Cardiac fibroblast (primary cell): ENCODE data around the gene CHN2.

Experiments
- DNase-seq, 2 donors: peaks; one replicate each; pipeline versions ENCODE4 v3.0.0 to v3.0.0-alpha.2; 2010; ENCODE audit warnings: low read depth in 2 of 2
- H3K4me3 ChIP-seq, 2 donors: replicated peaks in 1 of 2; 1 replicate in 1 of 2; 2 replicates in 1 of 2; pipeline ENCODE4 v1.5.1; 2011; ENCODE audit warnings: low read depth in 2 of 2, low read length in 2 of 2, mild to moderate bottlenecking in 2 of 2, moderate library complexity in 1 of 2
- TF ChIP-seq, protein P1 (sequence below): IDR thresholded peaks from one replicate; pipeline ENCODE4 v1.5.1; 2011; ENCODE audit warnings: low read depth, mild to moderate bottlenecking, low read length, inconsistent platforms

The CHN2 gene

DNA sequence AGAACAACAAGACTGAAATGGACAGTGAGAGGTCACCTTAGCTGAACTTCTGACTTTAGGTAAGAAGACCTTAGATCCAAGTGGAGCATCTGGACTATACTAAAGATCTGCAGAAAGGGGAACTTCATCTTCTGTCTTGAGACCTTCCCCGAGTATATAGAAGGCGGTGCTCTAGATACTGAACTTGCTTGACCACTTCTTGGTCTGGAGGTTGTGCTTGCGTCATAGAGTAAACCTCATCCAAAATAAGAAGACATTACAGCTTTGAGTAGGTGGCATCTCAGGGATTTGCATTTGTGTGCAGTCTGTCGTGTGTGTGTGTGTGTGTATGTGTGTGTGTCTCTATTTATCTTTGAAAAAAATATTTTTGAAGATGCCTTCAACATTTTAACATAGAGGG, 157.5 kb downstream of the CHN2 start:
- TF ChIP-seq, protein P1, sequence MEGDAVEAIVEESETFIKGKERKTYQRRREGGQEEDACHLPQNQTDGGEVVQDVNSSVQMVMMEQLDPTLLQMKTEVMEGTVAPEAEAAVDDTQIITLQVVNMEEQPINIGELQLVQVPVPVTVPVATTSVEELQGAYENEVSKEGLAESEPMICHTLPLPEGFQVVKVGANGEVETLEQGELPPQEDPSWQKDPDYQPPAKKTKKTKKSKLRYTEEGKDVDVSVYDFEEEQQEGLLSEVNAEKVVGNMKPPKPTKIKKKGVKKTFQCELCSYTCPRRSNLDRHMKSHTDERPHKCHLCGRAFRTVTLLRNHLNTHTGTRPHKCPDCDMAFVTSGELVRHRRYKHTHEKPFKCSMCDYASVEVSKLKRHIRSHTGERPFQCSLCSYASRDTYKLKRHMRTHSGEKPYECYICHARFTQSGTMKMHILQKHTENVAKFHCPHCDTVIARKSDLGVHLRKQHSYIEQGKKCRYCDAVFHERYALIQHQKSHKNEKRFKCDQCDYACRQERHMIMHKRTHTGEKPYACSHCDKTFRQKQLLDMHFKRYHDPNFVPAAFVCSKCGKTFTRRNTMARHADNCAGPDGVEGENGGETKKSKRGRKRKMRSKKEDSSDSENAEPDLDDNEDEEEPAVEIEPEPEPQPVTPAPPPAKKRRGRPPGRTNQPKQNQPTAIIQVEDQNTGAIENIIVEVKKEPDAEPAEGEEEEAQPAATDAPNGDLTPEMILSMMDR = no peak
- H3K4me3 ChIP-seq = no peak overlapping the region
- DNase-seq = no peak

DNA sequence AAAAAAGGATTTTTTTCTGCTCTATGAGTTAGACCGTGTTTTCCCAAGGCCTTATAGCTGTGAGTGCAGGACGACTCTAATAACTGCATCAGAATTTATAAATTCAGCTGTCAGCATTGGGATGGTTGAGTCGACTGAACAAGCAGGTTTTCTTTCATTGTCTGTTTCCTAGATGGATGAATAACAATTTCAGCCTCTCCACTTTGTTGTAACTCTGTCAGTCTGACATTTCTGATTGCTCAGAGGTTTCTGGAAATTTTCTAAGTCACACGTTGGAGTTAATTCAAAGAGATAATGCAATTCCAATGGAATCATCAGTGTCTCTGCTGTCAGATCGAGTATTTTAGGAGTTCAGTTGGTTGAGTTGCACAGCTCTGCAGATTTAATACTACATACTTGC, 159.2 kb downstream of the CHN2 start:
- TF ChIP-seq, protein P1 = no peak
- H3K4me3 ChIP-seq = no peak overlapping the region
- no peak for DNase-seq

DNA sequence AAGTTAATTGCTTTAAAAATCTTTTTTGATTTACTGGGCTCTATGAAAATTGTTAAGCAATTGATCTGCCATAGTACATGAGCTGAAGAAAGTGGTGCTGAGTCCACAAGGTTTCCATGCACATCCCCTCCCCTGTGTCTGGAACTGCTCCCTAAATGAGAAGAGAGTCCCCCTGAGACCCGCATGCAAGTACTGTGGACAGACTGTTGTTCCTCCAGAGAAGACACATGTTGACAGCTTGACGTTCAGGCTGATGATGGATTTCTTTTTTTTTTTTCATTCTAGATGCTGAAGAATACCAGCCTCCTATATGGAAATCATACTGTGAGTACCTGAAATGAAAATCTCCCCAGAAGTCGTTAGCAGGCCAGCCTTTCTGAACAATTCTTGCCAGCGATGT, 159.8 kb downstream of the CHN2 start:
- H3K4me3 ChIP-seq = no peak overlapping the region
- DNase-seq = no peak
- TF ChIP-seq, protein P1 = no peak

DNA sequence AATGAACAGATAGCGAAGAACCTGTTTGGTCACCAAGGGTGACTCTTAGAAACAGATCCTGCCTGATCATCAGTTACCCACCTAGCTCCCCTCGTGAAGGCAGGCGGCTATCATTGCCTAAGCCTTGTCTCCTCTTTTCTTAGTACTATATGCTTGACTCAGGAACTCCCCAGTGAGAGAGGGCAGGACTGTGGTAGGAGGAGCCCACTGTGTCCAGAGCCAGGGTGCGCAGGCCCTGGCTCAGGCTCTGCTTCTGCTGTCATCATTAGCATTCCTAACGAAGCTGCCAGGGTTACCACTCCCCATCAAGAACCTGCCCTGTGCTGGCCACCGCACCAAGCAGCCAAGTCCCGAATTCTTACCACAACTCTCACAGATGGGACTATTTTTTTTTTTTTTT, 160.8 kb downstream of the CHN2 start:
- no peak for DNase-seq
- no peak overlapping the region for H3K4me3 ChIP-seq
- TF ChIP-seq, protein P1 = no peak

DNA sequence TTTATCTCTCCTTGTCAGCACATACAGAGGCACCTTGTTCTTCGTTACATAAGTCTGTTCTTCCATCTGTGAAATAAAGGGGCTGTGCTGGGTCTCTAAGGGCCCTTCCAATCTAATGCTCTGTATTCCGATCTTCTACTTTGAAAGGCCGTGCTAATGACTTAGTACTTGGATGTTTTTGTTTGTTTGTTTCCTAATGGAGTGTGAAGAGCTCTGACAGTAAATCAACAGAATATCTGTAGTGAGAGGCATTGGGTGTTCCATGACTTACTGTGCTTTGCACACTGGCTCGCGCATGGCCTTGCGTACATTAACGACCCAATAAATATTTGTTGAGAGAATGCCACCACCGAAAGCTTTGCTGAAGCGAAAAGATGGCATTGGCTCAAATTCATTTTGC, 162.1 kb downstream of the CHN2 start:
- H3K4me3 ChIP-seq = no peak overlapping the region
- DNase-seq = no peak
- TF ChIP-seq, protein P1 = no peak

DNA sequence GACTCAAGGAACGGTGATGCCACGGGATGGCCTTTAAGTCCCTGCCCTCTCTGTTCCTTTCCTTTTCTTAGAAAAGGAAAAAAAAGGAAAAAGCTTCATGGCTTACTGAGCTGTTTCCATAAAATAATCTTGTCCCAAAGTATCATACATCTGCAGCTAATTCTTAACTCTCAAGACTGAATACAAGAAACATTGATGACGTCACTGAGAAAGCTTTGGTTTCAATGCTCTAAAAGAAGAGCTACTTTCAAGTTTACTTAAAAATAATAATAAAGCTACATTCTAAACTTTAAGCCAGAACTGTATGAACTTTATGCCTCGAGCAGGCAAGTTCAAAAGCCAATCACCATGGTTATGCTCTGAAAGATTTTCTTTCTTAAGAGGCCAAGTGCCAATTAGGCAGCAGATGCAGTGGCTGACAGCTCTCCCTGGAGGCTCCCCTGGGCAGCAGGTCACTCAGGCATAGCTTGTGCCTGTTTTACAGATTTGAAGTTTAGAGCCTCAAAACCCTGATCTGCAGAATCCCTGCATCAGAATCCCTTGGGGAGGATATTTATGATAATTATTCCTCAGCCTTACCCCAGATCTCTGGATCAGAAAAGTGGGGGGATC, 165.0 kb downstream of the CHN2 start:
- TF ChIP-seq, protein P1 = no peak
- DNase-seq = no peak
- no peak overlapping the region for H3K4me3 ChIP-seq
